CD4-positive, CD25-positive, alpha-beta regulatory T cell (primary cell): Measurements from ENCODE around the gene DNAJA3. TPM values are rescaled to one million over a fixed set of nuclear protein-coding genes. Genes with fewer than 3 reads are reported as not detected.
A peak's percentile ranks its signal among the peaks of the same experiment; 100 is the strongest.

Experiments
- ATAC-seq, 2 donors: fragments of 150-1000 bp; cut with Tn5 transposase; one replicate each; pipeline ENCODE4 v1.10.0; 2021; ENCODE audit warnings: low read depth in 2 of 2, moderate number of reproducible peaks in 2 of 2, moderate library complexity in 1 of 2
- DNase-seq, 3 donors: peaks; one replicate each; pipeline versions ENCODE4 v3.0.0 to v3.0.0-alpha.2; 2012 to 2022; ENCODE audit warnings: mixed read lengths in 1 of 3
- H3K27ac ChIP-seq: one replicate; pipeline ENCODE4 v1.7.0; 2013; ENCODE audit warnings: mild to moderate bottlenecking, low read length; ENCODE audit not compliant: insufficient read depth, poor library complexity, severe bottlenecking
- H3K27me3 ChIP-seq: one replicate; pipeline ENCODE4 v1.7.0; 2013; ENCODE audit warnings: low read length; ENCODE audit not compliant: control insufficient read depth, insufficient read depth
- H3K36me3 ChIP-seq: one replicate; pipeline ENCODE4 v1.7.0; 2013; ENCODE audit warnings: mild to moderate bottlenecking, low read length, moderate library complexity; ENCODE audit not compliant: control insufficient read depth, insufficient read depth
- H3K4me1 ChIP-seq: 2 replicates; pipeline ENCODE4 v1.7.0; 2013; ENCODE audit warnings: mild to moderate bottlenecking, low read length; ENCODE audit not compliant: insufficient read depth, control insufficient read depth, poor library complexity, severe bottlenecking
- H3K4me3 ChIP-seq: one replicate; pipeline ENCODE4 v1.7.0; 2013; ENCODE audit warnings: low read depth, mild to moderate bottlenecking, low read length, moderate library complexity
- H3K9me3 ChIP-seq, 2 experiments: 1 replicate in 1 of 2; 2 replicates in 1 of 2; pipeline ENCODE4 v1.7.0; 2013; ENCODE audit warnings: low read length in 2 of 2, mild to moderate bottlenecking in 1 of 2, moderate library complexity in 1 of 2; ENCODE audit not compliant: control insufficient read depth in 2 of 2
- H3K27ac Mint-ChIP-seq, 3 donors: one replicate each; pipeline ENCODE4 v1.8.0; 2020 to 2022; ENCODE audit warnings: mild to moderate bottlenecking in 3 of 3, mixed read lengths in 3 of 3, moderate library complexity in 2 of 3
- H3K27me3 Mint-ChIP-seq: one replicate; pipeline ENCODE4 v1.8.0; 2022; ENCODE audit warnings: mild to moderate bottlenecking, mixed read lengths
- H3K36me3 Mint-ChIP-seq: one replicate; pipeline ENCODE4 v1.8.0; 2020; ENCODE audit warnings: mixed read lengths
- H3K4me1 Mint-ChIP-seq, 4 donors: one replicate each; pipeline ENCODE4 v1.8.0; 2020 to 2022; ENCODE audit warnings: mixed read lengths in 4 of 4, mild to moderate bottlenecking in 1 of 4
- H3K4me3 Mint-ChIP-seq, 4 donors: one replicate each; pipeline ENCODE4 v1.8.0; 2020 to 2022; ENCODE audit warnings: mild to moderate bottlenecking in 4 of 4, mixed read lengths in 4 of 4, moderate library complexity in 3 of 4
- H3K9me3 Mint-ChIP-seq, 7 donors: one replicate each; pipeline ENCODE4 v1.8.0; 2020 to 2022; ENCODE audit warnings: mixed read lengths in 7 of 7, mild to moderate bottlenecking in 3 of 7, moderate library complexity in 2 of 7
- polyA plus RNA-seq, 4 donors: library from polyadenylated mRNA; unstranded; fragments of 300-500 nt; fragmentation: Illumina TruSeq; gene quantifications; one replicate each; pipeline ENCODE4 v1.2.3, GENCODE V29; 2021
- total RNA-seq: library from RNA; stranded (reverse); gene quantifications from one replicate; pipeline ENCODE4 v1.2.3, GENCODE V29; 2022

DNAJA3 gene
- 27.0 TPM for total RNA-seq
- 10 to 100 TPM; 27.5 to 49.7 (median 41.8) TPM for polyA plus RNA-seq

GRCh38 chr16:4425378-4426020 is at the start of gene DNAJA3:
DNAJA3 (plus strand) TSS chr16:4425868; CDS start chr16:4425882, 14 bp downstream.
- Histone ChIP-seq H3K27me3 (no peaks in the 10 kb centered on the region), H3K4me1 (peaks cover 21% of the 10 kb centered on the region), H3K36me3 (peaks cover under 1% of the 10 kb centered on the region), H3K27ac (peak within 1 kb of the TSS; percentile 98), H3K4me3 (peak within 1 kb of the TSS; percentile 95), H3K9me3 (no peaks in the 10 kb centered on the region)
- Mint-ChIP-seq H3K27me3 (no peaks in the 10 kb centered on the region), H3K4me1 (peaks cover 0 to 32% (median 16%) of the 10 kb centered on the region in 4 donors), H3K9me3 (no peaks in the 10 kb centered on the region), H3K4me3 (peak within 1 kb of the TSS; percentile 86 to 99 (median 97)), H3K27ac (peak within 1 kb of the TSS; percentile 99 to 100 (median 100)), H3K36me3 (peaks cover 7% of the 10 kb centered on the region)
- peak; percentile 92 to 94 for ATAC-seq
- DNase-seq, result peak; percentile 89 to 97 (median 96)

DNA sequence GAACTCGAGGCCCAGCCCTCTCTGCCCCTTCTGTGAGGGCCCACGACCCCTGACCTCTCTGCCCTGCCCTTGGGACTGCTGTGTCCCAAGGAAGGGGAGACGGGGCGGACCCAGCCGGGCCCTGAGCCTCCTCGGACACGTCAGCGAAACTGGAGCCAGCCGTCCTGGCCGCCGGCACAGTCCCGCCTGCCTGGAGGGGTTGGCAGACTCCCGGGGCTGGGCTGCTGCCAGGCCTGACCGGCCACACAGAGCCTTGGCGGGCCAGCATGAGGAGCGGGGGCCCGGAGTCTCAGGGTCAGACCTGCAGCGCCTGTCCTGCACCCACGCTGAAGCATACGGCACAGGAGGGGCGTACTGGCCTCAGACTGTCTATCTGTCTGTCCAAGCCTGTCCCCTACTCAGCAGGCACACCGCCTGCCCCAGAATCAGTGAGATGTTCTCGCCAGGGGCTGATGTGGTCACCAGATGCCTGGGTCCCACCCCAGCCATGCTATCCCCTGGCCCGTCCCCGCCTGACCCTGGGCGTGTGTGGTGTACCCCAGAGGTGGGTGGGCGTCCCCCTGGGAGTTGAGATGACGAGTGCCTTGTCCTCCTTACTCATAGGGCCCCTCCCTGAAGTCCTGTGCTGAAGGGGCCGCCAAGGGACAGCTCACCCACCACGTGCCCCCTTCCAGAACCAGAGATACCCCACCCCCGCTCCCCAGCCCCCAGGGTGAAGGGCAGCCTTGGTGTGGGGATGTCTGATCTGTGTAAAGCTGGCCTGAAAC is 49.4 kb upstream of the DNAJA3 start:
- Histone ChIP-seq H3K4me3 (no peak overlapping the region), H3K4me1 (peaks cover 39% of the 10 kb centered on the region), H3K36me3 (peaks cover 22% of the 10 kb centered on the region), H3K27ac (no peak overlapping the region), H3K9me3 (no peaks in the 10 kb centered on the region), H3K27me3 (no peaks in the 10 kb centered on the region)
- no peaks in the 10 kb centered on the region for H3K36me3 Mint-ChIP-seq
- H3K4me3 Mint-ChIP-seq, result no peak overlapping the region
- H3K27ac Mint-ChIP-seq, result no peak overlapping the region
- ATAC-seq (no peak), DNase-seq (no peak)
- peaks cover 0 to 36% (median 11%) of the 10 kb centered on the region in 4 donors for H3K4me1 Mint-ChIP-seq
- H3K9me3 Mint-ChIP-seq, result peaks cover 0 to 2% (median 0%) of the 10 kb centered on the region in 7 donors
- H3K27me3 Mint-ChIP-seq, result no peaks in the 10 kb centered on the region

GRCh38 chr16:4376893-4377572 is 48.6 kb upstream of the DNAJA3 start:
- no peak overlapping the region for H3K4me3 Mint-ChIP-seq
- peaks cover 34% of the 10 kb centered on the region for H3K4me1 ChIP-seq
- H3K27ac Mint-ChIP-seq, result no peak overlapping the region
- ATAC-seq (no peak), DNase-seq (no peak)
- H3K36me3 Mint-ChIP-seq, result no peaks in the 10 kb centered on the region
- H3K9me3 Mint-ChIP-seq, result peaks cover 0 to 2% (median 0%) of the 10 kb centered on the region in 7 donors
- peaks cover 23% of the 10 kb centered on the region for H3K36me3 ChIP-seq
- no peaks in the 10 kb centered on the region for H3K27me3 ChIP-seq
- no peak overlapping the region for H3K4me3 ChIP-seq
- no peak overlapping the region for H3K27ac ChIP-seq
- no peaks in the 10 kb centered on the region for H3K9me3 ChIP-seq
- peaks cover 0 to 34% (median 11%) of the 10 kb centered on the region in 4 donors for H3K4me1 Mint-ChIP-seq
- H3K27me3 Mint-ChIP-seq, result no peaks in the 10 kb centered on the region

DNA sequence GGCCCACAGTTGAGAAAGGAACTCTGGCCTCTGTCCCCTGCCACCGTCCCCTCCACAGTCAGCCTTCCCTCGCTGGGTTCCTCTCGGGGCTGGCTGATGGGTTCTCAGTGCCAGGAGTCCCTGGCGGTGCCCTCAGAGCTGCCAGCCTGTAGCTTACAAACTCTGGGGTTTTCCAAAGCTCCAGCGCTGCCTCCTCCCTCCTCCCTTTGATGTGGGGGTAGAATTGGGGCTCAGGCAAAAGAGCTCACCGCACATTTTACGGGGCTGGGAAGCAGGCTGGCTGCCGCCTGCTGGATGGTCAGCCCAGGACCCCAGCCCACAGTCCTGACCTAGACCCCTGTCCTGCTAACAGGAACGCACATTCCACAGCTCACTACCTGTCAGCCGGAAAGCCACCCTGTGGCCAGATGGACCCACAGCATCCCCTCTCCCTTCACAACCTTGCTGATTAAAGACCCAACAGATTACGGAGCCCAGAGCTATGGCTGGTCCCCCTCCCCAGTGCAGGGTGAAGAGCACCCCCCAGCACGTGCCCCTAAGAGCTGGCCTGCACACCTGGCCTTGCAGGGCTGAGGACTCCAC is 48.0 kb upstream of the DNAJA3 start:
- no peak overlapping the region for H3K4me3 ChIP-seq
- H3K27me3 ChIP-seq, result no peaks in the 10 kb centered on the region
- H3K27ac ChIP-seq, result no peak overlapping the region
- H3K36me3 ChIP-seq, result peaks cover 25% of the 10 kb centered on the region
- H3K4me3 Mint-ChIP-seq, result no peak overlapping the region
- no peak overlapping the region for H3K27ac Mint-ChIP-seq
- DNase-seq (no peak), ATAC-seq (no peak)
- H3K36me3 Mint-ChIP-seq, result no peaks in the 10 kb centered on the region
- peaks cover 0 to 28% (median 8%) of the 10 kb centered on the region in 4 donors for H3K4me1 Mint-ChIP-seq
- peaks cover 28% of the 10 kb centered on the region for H3K4me1 ChIP-seq
- H3K9me3 Mint-ChIP-seq, result peaks cover 0 to 2% (median 0%) of the 10 kb centered on the region in 7 donors
- H3K9me3 ChIP-seq, result no peaks in the 10 kb centered on the region
- H3K27me3 Mint-ChIP-seq, result no peaks in the 10 kb centered on the region

GRCh38 chr16:4378161-4378666 is 47.5 kb upstream of the DNAJA3 start:
- peaks cover 22% of the 10 kb centered on the region for H3K4me1 ChIP-seq
- Mint-ChIP-seq H3K36me3 (no peaks in the 10 kb centered on the region), H3K4me3 (peak overlapping the region in 1 of 4 donors; percentile 15), H3K9me3 (peaks cover 0 to 2% (median 0%) of the 10 kb centered on the region in 7 donors), H3K4me1 (peaks cover 0 to 23% (median 6%) of the 10 kb centered on the region in 4 donors), H3K27ac (no peak overlapping the region), H3K27me3 (no peaks in the 10 kb centered on the region)
- no peak overlapping the region for H3K4me3 ChIP-seq
- no peaks in the 10 kb centered on the region for H3K9me3 ChIP-seq
- DNase-seq (no peak), ATAC-seq (no peak)
- no peak overlapping the region for H3K27ac ChIP-seq
- H3K36me3 ChIP-seq, result peaks cover 28% of the 10 kb centered on the region
- H3K27me3 ChIP-seq, result no peaks in the 10 kb centered on the region

DNA sequence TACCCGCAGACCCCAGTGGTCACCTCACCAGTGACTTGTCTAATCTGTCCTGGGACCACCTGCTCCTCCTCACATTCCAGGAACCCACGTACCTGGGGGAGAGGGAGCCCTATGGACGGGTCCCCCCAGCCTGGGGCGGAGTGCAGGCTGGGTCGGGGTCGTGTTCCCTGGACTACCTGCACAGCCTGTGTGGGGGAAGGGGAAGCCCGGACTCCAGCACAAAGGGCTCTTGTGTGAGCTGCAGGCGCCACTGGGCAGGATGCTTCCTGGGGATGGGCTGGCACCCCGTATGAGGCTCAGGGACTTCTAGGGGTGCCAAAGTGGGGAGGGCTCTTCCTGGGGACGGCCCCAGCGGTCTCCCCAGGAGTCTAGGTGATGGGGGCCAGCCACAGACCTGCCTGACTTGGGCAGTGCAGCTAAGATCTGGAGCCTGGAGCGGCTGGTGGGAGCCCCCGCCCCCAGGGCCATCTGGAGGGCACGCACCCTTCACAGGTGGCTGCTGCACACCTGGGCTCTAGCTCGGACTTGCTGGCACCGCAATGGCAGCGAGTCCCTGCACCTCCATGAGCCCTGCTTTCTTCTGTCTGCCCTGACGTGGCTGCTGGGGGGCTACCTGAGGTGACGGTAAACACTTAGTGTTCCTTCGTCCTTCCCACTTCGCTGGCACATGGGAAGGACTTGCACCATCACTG is 46.5 kb upstream of the DNAJA3 start:
- Histone ChIP-seq H3K27ac (no peak overlapping the region), H3K27me3 (no peaks in the 10 kb centered on the region), H3K4me1 (peaks cover 14% of the 10 kb centered on the region), H3K36me3 (peaks cover 33% of the 10 kb centered on the region), H3K4me3 (no peak overlapping the region), H3K9me3 (no peaks in the 10 kb centered on the region)
- peak overlapping the region in 1 of 3 donors; percentile 7 for H3K27ac Mint-ChIP-seq
- peak overlapping the region in 2 of 4 donors; percentile 15 to 58 for H3K4me3 Mint-ChIP-seq
- ATAC-seq (no peak), DNase-seq (no peak)
- peaks cover 0 to 17% (median 3%) of the 10 kb centered on the region in 4 donors for H3K4me1 Mint-ChIP-seq
- H3K36me3 Mint-ChIP-seq, result no peaks in the 10 kb centered on the region
- peaks cover 0 to 3% (median 0%) of the 10 kb centered on the region in 7 donors for H3K9me3 Mint-ChIP-seq
- H3K27me3 Mint-ChIP-seq, result no peaks in the 10 kb centered on the region
